ENCODE data around the gene CWF19L2. TPM values are rescaled to one million over a fixed set of nuclear protein-coding genes. Genes with fewer than 3 reads are reported as not detected.

Gene CWF19L2
- total RNA-seq, 1 experiment from 2014 or later: 7.0 TPM

DNA sequence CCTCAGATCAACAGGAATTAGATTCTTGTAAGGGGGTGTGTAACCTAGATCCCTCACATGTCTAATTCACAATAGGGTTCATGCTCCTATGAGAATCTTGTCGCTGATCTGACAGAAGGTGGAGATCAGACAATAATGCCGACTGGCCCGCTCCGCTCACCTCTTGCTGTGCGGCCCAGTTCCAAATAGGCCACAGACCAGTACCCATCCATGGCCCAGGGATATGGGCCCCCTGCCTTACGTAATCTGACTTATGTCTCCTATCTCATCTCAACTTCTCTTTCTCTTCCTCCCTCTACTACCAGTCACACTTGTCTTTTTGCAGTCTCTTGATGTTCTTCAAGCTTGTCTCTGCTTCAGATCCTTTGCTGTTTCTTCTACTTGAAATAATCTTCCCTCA, 70.0 kb downstream of the CWF19L2 start (continued):
- TF ChIP-seq POLR2AphosphoS5 (IDR thresholded peaks at IDR 0.05; ENCODE audit: low read depth, low read length) (no peak), EZH2 (IDR thresholded peaks at IDR 0.05) (no peak), SIN3A (IDR thresholded peaks at IDR 0.05; ENCODE audit: low read depth) (no peak), YY1 (IDR thresholded peaks at IDR 0.05; ENCODE audit: extremely low read depth, insufficient replicate concordance, low read depth, low read length) (no peak), TCF7L2 (IDR thresholded peaks at IDR 0.05; ENCODE audit: borderline replicate concordance, extremely low read depth, insufficient read depth, insufficient read length) (no peak), JUND (IDR thresholded peaks at IDR 0.05) (no peak)
- TF ChIP-seq, protein P1, sequence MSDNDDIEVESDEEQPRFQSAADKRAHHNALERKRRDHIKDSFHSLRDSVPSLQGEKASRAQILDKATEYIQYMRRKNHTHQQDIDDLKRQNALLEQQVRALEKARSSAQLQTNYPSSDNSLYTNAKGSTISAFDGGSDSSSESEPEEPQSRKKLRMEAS (IDR thresholded peaks at IDR 0.05): no peak

GRCh38 chr11:107385361-107385981, 72.2 kb downstream of the CWF19L2 start:
- CTCF ChIA-PET: no interaction called here
- Histone ChIP-seq H3K4me1 (ENCODE audit: control insufficient read depth in 1 of 2, insufficient read depth in 2 of 2, low read length in 2 of 2) (peaks cover 0 to 5% of the 10 kb centered on the region in 2 experiments; a peak in 1 of 4 replicates), H3K36me3 (ENCODE audit: control insufficient read depth in 1 of 2, insufficient read depth in 2 of 2, low read length in 2 of 2) (peaks cover 0 to 4% of the 10 kb centered on the region in 2 experiments; a peak in 1 of 4 replicates), H3K4me2 (ENCODE audit: low read length) (0 out of 2 replicates have a peak overlapping the region, but pooled peaks have one; percentile 17), H3K9me2 (ENCODE audit: insufficient read depth) (no peaks in the 10 kb centered on the region; the same call in 1 of the 2 replicates), H3K27me3 (ENCODE audit: insufficient read depth, low read length) (no peaks in the 10 kb centered on the region), H3K9ac (ENCODE audit: low read length) (no peak overlapping the region), H3K79me2 (ENCODE audit: insufficient read depth, low read length) (no peaks in the 10 kb centered on the region), H3K27ac (ENCODE audit: low read depth, low read length) (no peak overlapping the region), H4K20me1 (ENCODE audit: insufficient read depth) (no peaks in the 10 kb centered on the region), H2AFZ (ENCODE audit: low read depth, low read length, poor library complexity, severe bottlenecking) (no peak overlapping the region), H3K9me3 (ENCODE audit: control insufficient read depth in 1 of 2, insufficient read depth in 1 of 2, low read depth in 1 of 2, low read length in 2 of 2) (no peaks in the 10 kb centered on the region), H3K4me3 (replicated peaks in 1 of 2; ENCODE audit: low read depth in 1 of 2, low read length in 2 of 2) (no peak overlapping the region)
- peak; percentile 29 for DNase-seq (ENCODE audit: low read depth, low spot score)
- intact Hi-C loops (cut with micrococcal nuclease): no loop called here
- BruUV-seq (replicated peaks): no TSS peak
- TF ChIP-seq YY1 (IDR thresholded peaks at IDR 0.05; ENCODE audit: extremely low read depth, insufficient replicate concordance, low read depth, low read length) (no peak), RAD21 (IDR thresholded peaks at IDR 0.05; ENCODE audit: low read depth) (no peak), SIN3A (IDR thresholded peaks at IDR 0.05; ENCODE audit: low read depth) (no peak), SP1 (IDR thresholded peaks at IDR 0.05; ENCODE audit: low read depth) (0 out of 2 replicates have a peak, but pooled peaks have one; percentile 15), CEBPB (IDR thresholded peaks at IDR 0.05; ENCODE audit: low read depth) (peak; percentile 28; the same call in 1 of the 2 replicates)
- TF ChIP-seq, protein P2, sequence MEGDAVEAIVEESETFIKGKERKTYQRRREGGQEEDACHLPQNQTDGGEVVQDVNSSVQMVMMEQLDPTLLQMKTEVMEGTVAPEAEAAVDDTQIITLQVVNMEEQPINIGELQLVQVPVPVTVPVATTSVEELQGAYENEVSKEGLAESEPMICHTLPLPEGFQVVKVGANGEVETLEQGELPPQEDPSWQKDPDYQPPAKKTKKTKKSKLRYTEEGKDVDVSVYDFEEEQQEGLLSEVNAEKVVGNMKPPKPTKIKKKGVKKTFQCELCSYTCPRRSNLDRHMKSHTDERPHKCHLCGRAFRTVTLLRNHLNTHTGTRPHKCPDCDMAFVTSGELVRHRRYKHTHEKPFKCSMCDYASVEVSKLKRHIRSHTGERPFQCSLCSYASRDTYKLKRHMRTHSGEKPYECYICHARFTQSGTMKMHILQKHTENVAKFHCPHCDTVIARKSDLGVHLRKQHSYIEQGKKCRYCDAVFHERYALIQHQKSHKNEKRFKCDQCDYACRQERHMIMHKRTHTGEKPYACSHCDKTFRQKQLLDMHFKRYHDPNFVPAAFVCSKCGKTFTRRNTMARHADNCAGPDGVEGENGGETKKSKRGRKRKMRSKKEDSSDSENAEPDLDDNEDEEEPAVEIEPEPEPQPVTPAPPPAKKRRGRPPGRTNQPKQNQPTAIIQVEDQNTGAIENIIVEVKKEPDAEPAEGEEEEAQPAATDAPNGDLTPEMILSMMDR (IDR thresholded peaks at IDR 0.05 in 2 of 3, conservative IDR thresholded peaks at IDR 0.05 in 1 of 3; ENCODE audit: borderline replicate concordance in 1 of 3, insufficient read depth in 1 of 3, low read depth in 2 of 3, low read length in 2 of 3): no peak
- POLR2A ChIA-PET: no interaction called here
- RAD21 ChIA-PET (ENCODE audit: low non-redundant PET in 1 of 2, low total read pairs in 2 of 2, uncharacterized antibody in 2 of 2, unreplicated experiment in 2 of 2): no interaction called here
- ATAC-seq: peak; percentile 71; the same call in 1 of the 2 replicates

Measured in HCT116 (cell line).